Ureter (tissue), 1 donor: Measurements from ENCODE around the gene GALNT10. TPM values are rescaled to one million over a fixed set of nuclear protein-coding genes. Genes with fewer than 3 reads are reported as not detected.
A peak's percentile ranks its signal among the peaks of the same experiment; 100 is the strongest.

Experiments
- DNase-seq: peaks from one replicate; pipeline ENCODE4 v3.0.0-alpha.2; 2020; ENCODE audit warnings: low spot score
- total RNA-seq: library from RNA; stranded (reverse); gene quantifications from one replicate; pipeline ENCODE4 v1.2.4, GENCODE V29; 2023
- donor health status: DM: yes; HTN: yes; CAD: no.

GALNT10 gene
- total RNA-seq, 1 donor from 2014 or later, result 26.0 TPM

DNA sequence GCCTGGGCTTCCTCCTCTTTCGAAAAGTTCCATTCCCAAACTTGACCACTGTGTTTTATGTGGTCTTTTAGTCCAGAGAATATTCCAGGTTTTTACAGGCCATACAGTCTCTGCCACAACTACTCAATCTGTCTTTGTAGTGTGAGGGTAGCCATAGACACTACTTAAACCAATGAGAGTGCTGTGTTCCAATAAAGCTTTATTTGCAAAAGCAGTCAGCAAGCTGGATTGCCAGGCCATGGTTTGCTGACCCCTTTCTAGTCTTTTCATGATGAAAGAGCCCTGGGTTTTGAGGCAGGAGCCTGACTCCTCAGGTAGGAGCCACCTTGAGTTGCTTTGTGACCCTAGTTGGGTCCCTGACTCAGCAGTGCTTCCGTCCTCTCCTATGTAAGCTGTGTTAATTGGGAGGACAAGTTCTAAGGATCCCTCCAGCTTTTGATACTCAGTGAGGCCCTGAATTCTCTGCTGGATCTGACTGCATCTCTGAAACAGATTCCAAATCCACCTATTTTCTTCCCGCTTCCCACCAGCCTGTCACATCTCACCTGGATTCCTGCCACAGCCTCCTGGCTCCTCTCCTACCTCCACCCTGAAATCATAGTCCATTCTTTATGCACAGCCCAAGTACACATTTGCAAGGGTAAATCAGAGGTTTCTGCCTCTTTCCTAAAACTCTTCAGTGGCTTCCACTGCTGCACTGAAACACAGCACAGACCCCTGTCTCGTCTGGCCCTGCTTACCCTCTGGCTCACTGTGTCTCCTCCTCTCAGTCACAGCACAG lies 13.5 kb downstream of the GALNT10 start:
- no peak for DNase-seq

DNA sequence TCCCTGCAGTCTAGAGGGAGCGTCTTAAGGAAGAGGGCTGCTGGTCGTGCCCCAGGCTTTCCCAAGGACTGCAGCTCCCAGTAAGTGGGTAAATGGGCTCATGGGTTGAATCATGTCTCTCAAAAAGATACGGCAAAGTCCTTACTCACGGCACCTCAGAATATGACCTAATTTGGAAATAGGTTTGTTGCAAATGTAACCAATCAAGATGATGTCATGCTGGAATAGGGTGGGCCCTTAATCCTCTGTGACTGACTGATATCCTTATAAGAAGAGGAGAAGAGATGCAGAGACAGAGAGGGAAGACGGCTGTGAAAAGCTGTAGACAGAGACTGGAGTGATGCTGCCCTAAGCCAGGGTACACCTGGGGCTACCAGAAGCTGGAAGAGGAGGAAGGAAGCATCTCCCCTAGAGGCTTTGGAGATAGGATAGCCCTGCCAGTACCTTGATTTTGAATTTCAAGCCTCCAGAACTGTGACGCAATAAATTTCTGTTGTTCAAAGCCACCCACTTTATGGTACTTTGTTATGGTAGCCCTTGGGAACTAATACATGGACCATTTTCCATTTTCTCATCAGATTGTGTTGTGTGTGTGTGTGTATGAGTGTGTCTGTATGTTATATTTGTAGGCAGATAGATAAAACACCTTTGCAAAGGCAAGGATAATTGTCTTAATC lies 15.0 kb downstream of the GALNT10 start:
- no peak for DNase-seq

DNA sequence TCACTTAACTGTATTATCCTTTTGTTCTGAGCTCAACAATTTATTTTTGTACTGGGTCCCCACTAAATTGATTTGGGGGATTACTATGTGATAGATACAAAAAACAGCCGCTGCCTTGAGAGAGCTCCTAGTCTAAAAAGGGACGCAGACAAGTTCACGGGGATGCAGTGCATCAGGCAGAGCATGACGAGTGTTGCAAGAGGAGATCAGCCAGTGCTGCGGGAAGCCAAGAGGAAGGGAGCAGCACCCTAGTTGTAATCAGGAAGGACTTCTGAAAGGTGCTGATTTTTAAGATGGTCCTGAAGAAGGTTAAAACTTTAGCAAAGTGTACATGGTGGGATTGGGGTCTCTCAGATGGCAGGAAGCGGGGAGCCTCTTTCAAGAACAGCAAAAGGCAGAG lies 15.8 kb downstream of the GALNT10 start:
- no peak for DNase-seq

GRCh38 chr5:154207204-154207603 lies 16.7 kb downstream of the GALNT10 start:
- DNase-seq, result no peak

DNA sequence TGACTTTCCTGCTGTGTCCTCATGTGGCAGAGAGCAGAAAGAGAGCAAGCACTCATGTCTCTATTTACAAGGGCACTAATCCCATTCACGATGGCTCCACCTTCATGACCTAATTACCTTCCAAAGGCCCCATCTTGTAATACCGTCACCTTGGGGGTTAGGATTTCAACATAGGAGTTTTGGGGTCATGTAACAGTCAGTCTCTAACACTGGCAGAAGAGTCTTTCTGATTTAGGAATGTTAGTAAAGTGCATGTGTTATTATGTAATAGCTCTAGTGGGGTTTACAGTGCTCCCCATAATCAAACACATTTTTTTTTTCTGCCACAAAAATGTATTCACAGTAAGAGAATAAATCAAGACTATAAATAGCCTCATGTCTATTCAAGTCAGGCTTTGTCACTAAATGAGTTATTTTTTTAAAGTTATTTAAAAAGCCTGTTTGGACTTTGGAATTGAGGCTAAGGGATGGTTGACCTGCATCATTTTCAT lies 19.1 kb downstream of the GALNT10 start:
- DNase-seq, result no peak

GRCh38 chr5:154210163-154210562 lies 19.6 kb downstream of the GALNT10 start:
- no peak for DNase-seq

DNA sequence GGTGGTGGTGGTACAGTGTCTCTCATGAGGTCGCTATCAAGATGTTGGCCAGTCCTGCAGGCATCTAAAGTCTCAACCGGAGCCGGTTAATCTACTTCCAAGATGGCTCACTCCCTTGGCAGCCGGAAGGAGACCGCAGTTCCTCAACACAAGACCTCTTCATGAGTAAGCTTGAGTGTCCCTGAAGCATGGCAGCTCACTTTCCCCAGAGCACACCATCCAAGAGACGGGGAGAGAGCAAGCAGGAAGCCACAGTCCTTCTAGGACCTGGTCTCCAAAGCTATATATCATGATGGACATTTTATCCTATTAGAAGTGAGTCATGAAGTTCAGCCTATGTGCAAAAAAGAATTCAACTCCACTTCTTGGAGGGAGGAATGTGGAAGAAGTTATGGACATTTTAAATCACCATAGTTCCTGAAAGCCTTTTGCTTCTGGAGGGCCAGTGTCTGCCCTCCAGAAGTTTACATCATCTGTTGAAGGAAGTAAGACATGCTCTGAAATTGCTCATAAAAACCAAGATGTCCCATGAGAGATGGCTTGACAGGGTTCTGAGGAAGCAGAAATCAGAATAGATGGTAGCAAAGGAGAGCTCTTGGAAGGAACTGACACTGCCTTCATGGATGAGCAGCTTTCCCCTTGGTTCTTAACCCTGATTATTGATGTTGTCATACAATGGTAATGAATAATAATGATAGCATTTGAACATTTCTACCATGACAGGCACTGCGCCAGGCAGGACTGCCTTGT lies 21.3 kb downstream of the GALNT10 start:
- DNase-seq, result no peak

DNA sequence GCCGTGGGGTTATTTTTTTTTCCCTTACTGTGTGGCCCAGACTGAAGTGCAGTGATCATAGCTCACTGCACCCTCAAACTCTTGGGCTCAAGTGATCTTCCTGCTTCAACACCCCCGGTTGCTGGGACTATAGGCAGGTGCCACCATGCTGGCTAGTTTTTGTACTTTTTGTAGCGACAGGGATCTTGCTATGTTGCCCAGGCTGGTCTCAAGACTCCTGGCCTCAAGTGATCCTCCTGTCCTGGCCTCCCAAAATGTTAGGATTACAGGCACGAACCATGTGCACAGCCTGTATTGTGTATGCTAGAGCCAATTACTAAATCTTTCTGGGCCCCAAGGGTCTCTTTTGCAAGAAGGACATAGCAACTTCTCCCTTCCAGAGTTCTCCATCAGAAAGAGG lies 23.1 kb downstream of the GALNT10 start:
- no peak for DNase-seq

DNA sequence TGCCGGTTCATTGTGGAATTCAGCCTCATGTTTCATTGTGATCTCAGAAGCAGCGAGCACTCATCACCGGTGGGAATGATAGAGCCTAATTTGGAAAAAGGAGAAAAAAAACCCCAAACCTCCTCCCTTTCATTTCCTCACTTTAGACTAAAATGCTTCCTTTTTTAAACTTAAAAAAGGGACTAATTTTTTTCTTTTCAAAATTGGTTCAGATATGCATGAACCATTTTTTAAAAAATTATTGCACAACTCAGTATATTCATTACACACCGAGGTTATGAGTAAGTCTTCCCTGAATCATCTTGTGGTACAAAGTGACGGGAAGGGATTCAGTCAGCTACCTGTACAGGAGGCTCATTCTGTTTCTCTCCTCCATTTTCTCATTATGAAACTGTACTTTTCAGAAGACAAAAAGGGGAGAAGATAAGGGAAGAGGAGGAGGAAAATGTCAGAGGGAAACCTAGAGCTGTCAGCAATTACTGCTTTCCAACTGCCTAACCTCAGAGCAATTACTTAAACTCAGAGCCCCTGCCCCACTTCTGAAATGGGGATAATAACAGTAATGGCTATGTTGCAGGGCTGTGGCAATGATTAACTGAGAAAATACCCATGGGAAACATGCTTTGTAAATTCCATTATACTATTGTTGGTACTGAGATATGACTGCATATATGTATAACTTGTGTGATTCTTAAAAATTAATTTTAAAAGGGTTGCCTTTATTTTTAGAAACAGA lies 24.0 kb downstream of the GALNT10 start:
- DNase-seq, result no peak

GRCh38 chr5:154215571-154216325 lies 25.2 kb downstream of the GALNT10 start:
- no peak for DNase-seq

GRCh38 chr5:154217462-154217861 lies 26.9 kb downstream of the GALNT10 start:
- no peak for DNase-seq

DNA sequence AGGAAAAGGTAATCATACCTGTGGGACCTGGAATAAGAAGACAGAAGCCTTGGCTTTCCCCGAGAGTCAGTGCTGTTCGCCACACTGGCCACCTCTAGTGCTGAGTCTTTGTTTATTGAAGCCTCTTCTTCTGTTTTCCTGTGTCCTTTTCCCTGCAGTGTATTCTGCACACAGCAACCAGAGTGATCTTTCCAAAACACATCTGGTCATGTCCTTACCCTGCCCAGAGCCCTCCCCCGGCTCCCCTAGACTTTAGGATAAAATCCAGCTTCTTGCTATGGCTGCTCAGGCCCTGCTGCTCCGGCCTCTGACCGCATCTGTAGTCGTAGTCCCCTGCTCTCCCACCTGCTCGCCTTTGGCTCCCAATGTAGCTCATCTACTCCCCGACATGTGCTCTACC lies 28.3 kb downstream of the GALNT10 start:
- DNase-seq, result no peak

- no peak for DNase-seq
Observed at GRCh38 chr5:154220625-154221024, 30.1 kb downstream of the GALNT10 start.

GRCh38 chr5:154221371-154221896 lies 30.9 kb downstream of the GALNT10 start:
- peak; percentile 42 for DNase-seq

DNA sequence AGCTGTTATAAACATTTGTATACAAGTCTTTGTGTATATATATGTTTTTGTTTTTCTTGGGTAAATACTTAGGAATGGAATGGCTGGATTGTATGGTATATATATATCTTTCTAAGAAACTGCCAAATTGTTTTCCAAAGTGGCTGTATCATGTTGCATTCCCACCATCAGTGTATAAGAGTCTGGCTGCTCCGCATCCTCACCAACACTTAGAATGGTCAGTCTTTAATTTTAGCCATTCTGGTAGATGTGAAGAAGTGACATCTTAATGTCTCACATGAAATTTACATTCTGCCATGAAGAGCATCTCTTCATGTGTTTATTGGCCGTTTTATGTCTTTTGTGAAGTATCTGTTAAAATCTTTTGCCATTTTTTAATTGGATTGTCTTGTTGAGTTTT lies 31.9 kb downstream of the GALNT10 start:
- no peak for DNase-seq

DNA sequence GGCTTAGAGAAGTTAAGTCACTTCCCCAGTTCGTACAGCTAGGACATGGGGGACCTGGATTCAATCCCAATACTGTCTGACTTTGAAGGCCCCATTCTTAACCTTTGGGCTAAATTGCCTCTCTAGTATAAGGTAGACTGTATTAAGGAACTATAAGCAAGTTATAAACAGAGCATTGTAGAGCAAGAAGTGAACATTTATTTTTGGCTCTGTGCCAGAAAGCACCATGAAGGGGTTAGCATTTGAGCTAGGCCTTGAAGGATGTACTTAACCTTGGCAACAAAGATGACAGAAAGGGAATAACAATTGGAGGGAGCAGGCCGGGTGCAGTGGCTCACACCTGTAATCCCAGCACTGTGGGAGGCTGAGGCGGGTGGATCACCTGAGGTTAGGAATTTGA lies 32.8 kb downstream of the GALNT10 start:
- no peak for DNase-seq

DNA sequence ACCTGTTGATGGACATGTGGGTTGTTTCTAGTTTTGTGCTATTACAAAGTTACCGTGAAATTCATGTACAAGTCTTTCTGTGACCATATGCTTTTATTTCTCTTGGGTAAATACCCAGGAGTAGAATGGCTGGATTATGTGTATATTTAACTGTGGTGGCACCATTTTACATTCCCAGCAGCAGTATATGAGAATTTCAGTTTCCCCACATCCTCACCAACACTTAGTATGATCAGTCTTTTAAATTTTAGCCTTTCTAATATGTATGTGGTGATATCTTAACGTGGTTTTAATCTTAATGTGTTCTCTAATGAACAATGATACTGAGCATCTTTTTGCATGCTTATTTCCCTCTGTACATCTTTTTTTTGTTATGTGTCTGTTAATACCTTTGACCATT lies 36.6 kb downstream of the GALNT10 start:
- no peak for DNase-seq

GRCh38 chr5:154228696-154229095 lies 38.2 kb downstream of the GALNT10 start:
- no peak for DNase-seq

- no peak for DNase-seq
Observed at GRCh38 chr5:154230526-154230925, 40.0 kb downstream of the GALNT10 start.

DNA sequence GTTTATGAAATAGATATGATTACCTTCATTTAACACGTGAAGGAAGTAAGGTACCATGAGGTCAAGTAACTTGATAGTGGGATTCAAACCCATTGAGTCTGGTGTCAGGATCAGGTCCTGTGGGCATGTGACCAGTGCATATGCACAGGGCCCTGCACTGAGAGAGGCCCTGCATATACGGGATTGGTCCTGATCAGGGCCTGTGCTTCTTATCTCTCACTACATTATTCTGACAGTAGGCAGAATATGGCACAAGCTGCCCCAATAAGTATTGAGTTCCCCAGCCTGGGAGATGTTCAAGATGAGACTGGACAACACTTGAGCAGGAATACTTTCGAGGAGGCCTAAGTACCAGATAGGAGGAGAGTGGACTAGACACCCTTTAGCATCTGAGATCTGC lies 44.0 kb downstream of the GALNT10 start:
- DNase-seq, result no peak

- no peak for DNase-seq
Observed at GRCh38 chr5:154236011-154236410, 45.5 kb downstream of the GALNT10 start.
